Retinal pigment epithelial cell (primary cell): ENCODE measurements around the gene CTBP2.
A peak's percentile ranks its signal among the peaks of the same experiment; 100 is the strongest.

Experiments
- DNase-seq: peaks from one replicate; pipeline ENCODE4 v3.0.0-alpha.2; 2010; ENCODE audit warnings: low read depth
- H3K4me3 ChIP-seq: 2 replicates; pipeline ENCODE4 v1.5.1; 2011; ENCODE audit warnings: mild to moderate bottlenecking, low read length, control low read depth, moderate library complexity
- TF ChIP-seq, protein P1 (sequence below): conservative IDR thresholded peaks from 2 replicates; pipeline ENCODE4 v1.5.1; 2011; ENCODE audit warnings: low read depth, low read length, control low read depth, inconsistent platforms

Gene CTBP2

DNA sequence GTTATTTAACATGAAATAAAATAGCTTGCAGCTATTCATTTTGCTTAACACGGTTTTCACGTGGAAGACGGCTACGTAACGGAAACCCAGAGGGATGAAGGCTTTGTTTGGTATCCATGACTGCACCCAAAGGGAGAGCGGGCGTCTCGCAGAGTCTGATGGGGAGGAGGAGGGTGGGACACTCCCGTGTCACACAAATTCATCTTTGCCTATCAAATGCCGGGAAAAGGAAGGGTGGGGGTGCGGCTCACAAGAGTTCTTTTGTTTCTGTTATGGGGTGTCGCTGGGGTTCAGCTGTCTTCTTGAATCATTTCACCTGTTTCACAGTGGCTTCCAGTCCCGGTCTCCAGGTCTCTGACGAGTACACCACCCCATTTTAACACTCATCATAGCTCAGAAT, 110.0 kb downstream of the CTBP2 start:
- TF ChIP-seq, protein P1, sequence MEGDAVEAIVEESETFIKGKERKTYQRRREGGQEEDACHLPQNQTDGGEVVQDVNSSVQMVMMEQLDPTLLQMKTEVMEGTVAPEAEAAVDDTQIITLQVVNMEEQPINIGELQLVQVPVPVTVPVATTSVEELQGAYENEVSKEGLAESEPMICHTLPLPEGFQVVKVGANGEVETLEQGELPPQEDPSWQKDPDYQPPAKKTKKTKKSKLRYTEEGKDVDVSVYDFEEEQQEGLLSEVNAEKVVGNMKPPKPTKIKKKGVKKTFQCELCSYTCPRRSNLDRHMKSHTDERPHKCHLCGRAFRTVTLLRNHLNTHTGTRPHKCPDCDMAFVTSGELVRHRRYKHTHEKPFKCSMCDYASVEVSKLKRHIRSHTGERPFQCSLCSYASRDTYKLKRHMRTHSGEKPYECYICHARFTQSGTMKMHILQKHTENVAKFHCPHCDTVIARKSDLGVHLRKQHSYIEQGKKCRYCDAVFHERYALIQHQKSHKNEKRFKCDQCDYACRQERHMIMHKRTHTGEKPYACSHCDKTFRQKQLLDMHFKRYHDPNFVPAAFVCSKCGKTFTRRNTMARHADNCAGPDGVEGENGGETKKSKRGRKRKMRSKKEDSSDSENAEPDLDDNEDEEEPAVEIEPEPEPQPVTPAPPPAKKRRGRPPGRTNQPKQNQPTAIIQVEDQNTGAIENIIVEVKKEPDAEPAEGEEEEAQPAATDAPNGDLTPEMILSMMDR, result no peak
- no peak overlapping the region for H3K4me3 ChIP-seq
- no peak for DNase-seq

DNA sequence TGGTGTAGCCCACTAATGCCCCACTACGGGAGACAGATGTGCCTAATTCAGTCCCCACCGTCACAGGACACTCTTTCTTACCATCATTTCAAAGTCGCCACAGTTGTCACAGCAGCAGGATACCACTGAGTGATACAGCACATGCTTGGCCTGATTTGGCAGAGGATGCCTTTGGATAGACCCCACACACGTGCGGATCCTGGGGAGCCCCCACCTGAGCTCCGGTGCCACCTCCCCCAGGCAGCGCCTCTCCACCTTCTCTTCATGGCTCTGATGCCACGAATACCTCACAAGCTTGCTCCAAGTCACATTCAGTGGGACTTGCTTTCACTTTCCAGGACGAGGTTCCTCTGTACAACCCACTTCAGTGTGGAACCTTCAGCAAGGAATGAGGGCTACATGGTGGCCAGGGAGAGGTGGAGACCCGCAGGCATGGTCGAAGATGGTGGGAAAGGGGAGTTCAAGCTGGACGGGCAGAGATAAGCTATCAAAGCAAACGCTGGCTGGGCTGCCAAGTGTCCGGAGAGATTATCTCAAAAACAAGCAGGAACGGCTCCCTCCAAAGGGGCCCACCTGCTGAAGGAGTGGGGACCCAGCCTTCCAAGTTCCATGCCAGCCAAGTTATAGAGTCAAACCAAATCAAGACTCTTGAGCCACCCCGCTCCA, 111.0 kb downstream of the CTBP2 start:
- TF ChIP-seq, protein P1, result no peak
- no peak overlapping the region for H3K4me3 ChIP-seq

DNA sequence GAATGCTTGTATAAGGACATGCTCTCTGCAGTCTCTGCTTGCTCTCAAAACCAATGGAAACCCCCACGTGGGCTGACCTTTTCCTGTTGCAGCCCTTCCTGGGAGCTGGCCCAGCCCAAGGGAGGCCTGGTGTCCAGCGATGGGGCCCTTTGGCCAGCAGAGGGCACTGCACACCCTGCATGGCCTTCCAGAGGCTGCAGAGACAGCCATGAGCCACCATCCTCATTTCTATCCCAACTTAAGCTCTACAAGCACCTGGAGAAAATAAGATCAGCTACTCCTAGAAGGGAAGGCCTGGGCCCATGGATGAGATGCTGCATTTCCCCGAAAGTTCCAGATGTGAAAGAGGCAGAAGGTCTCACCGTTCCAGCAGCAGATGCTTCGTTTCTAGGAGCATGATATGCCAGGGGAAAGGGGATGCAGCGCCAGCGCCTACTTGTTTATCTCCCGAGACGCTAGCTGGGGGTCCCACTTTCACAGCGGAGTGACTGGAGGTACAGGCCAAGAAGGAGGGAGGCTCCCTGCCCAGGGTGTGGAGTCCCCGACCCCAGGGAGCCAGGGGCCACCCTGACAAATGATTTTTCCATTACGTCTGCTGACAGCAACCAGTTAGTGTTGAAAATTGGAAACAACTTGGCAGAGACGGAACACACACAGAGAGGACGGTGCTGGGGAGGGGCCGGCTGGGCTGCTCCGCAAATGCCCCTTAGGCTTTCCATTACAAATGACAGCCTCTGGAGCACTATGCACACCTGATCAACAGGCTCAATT, 112.1 kb downstream of the CTBP2 start:
- H3K4me3 ChIP-seq, result no peak overlapping the region
- DNase-seq, result no peak
- TF ChIP-seq, protein P1, result peak; percentile 99

More for the DNA sequence above, 111.0 kb downstream of the CTBP2 start:
- DNase-seq, result no peak

DNA sequence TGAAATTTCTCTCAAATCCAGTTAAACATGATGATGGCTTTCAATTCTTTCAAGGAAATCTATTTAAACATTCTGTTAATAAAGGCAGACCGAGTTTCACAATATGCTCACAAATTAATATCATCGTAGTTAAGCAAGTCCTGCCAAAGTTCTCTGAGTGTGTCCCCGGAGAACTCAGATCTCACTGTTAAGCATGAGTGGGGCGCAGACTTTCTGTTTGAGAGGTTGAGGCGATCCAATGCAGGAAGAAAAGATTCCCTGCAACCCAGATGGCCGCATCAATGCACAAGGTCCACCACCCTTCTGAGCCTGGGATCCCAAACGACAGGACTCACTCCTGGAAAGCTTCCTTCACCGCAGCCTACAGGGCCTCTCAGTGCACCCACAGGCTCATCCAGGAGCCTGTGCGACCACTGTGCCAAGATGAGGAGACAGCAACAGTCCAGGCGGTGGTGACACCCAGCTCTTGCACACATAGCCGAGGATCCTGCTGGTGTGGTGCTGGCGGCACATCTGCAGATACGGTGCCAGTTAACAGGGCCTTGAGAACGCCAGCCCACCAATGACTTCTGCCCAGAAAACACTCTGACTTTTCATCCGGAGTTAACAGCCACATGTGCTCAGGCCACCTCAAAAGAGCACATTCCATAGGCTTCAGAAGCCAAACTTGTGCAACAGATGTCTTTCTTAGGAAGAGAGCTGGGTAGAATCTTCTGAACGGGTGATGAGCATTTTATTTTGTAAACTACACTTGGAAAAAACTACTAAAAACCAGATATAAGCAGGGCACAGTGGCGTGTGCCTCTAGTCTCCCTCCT, 116.3 kb downstream of the CTBP2 start:
- no peak for DNase-seq
- no peak overlapping the region for H3K4me3 ChIP-seq
- TF ChIP-seq, protein P1, result no peak

DNA sequence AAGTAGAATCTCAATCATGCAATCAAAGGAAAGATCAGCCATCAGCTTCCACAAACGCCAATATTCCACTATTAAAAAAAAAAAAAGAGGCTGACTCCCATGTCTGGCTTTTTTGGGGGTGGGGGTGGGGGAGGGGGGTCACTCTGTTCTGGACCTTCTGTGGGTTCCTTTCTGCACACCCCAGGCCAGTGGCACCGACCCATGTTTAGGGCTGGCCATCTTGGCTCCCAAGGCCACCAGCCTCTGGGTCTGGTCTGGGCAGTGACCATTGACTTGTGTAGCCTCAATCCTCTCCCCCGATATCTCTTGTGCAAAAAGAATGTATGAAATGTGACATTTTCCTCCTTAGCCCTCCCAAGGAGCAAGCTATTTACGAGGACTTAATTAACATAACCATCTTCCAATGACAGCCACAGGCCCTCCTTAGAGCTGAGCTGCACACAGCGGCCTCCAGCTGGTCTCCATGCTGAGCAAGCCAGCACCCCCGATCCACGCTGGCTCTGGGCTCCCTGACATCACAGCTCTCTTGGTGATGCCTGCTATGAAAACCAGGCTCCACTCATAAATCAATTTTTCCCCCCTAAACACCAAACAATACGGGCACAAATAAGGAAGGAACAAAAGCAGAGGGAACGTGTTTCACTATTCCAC, 118.4 kb downstream of the CTBP2 start:
- TF ChIP-seq, protein P1, result no peak
- no peak for DNase-seq

DNA sequence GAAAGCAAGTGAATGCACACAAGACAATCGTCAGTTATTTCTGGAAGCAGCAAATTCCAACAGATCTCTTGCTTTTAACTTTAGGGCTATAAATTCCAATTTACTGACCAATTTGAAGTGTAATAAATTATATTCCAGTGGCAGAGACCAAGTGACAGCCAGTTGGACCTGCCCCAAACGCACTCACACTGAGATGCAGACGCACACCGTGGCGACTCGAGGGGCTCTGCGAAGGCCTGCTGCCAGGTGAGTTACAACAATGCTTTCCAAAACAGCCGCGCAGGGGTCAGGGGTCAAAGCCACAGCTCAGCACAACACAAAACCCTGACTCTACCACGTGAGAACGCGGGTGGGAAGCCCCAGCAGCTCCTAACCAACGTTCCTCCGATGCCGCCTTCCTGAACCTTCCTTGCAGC, 121.0 kb downstream of the CTBP2 start:
- H3K4me3 ChIP-seq, result no peak overlapping the region
- TF ChIP-seq, protein P1, result no peak

More for the DNA sequence above, 118.4 kb downstream of the CTBP2 start:
- no peak overlapping the region for H3K4me3 ChIP-seq

More for the DNA sequence above, 121.0 kb downstream of the CTBP2 start:
- no peak for DNase-seq
